ENCODE results near the gene MARF1. TPM values are rescaled to one million over a fixed set of nuclear protein-coding genes. Genes with fewer than 3 reads are reported as not detected.

The MARF1 gene
- total RNA-seq, 2 experiments from 2014 or later, result 79.9 to 101 TPM

Other genes with a start within 250 kb of the MARF1 start
- gene MPV17L, start 247.4 kb downstream of the MARF1 start, total RNA-seq, result not detected
- 1 to 10 TPM; 3.1 to 3.2 TPM for gene BMERB1, start 208.6 kb downstream of the MARF1 start, total RNA-seq
- gene NDE1, start 7.1 kb upstream of the MARF1 start, total RNA-seq, result 100 to 1,000 TPM; 144 to 147 TPM
- gene MYH11, start 213.9 kb upstream of the MARF1 start, total RNA-seq, result under 1 TPM in 1 of 2 experiments, not detected in 1; 0.04 TPM
- gene CEP20, start 245.4 kb upstream of the MARF1 start, total RNA-seq, result 10 to 100 TPM; 46.2 to 59.4 TPM

All from activated CD4-positive, alpha-beta T cell treated with anti-CD3 and anti-CD28 coated beads, Interleukin-2, amount 10 ng/mL, durations not matched to agents 7 days and 5 days (primary cell).